LoVo (cell line): ENCODE results near the gene COLGALT1.
"Not testable (repeated sequence)": the region's sequence is repeated elsewhere in the genome, so short reads cannot be mapped to it uniquely, and the experiment has no call there.

Source experiments
- DNase-seq: peaks from one replicate; pipeline ENCODE4 v3.0.0-alpha.2; 2016; ENCODE audit warnings: low spot score

The COLGALT1 gene

GRCh38 chr19:17534767-17535166 is 20.7 kb upstream of the COLGALT1 start:
- DNase-seq = no peak

GRCh38 chr19:17536955-17537354 is 18.5 kb upstream of the COLGALT1 start:
- DNase-seq = no peak

- no peak for DNase-seq
Observed at GRCh38 chr19:17538684-17539237, 16.7 kb upstream of the COLGALT1 start.

GRCh38 chr19:17539238-17540117 is 16.0 kb upstream of the COLGALT1 start:
- peak; percentile 88 for DNase-seq

GRCh38 chr19:17540174-17540573 is 15.3 kb upstream of the COLGALT1 start:
- no peak for DNase-seq

- no peak for DNase-seq
Observed at GRCh38 chr19:17541184-17541759, 14.2 kb upstream of the COLGALT1 start.

GRCh38 chr19:17542042-17542441 is 13.4 kb upstream of the COLGALT1 start:
- DNase-seq = no peak

- no peak for DNase-seq
Observed at GRCh38 chr19:17542793-17543582, 12.5 kb upstream of the COLGALT1 start.

- no peak for DNase-seq
Observed at GRCh38 chr19:17543986-17544385, 11.5 kb upstream of the COLGALT1 start.

GRCh38 chr19:17544418-17544817 is 11.0 kb upstream of the COLGALT1 start:
- no peak for DNase-seq

- no peak for DNase-seq
Observed at GRCh38 chr19:17548145-17548544, 7.3 kb upstream of the COLGALT1 start.

GRCh38 chr19:17549085-17549740 is 6.2 kb upstream of the COLGALT1 start:
- no peak for DNase-seq

- no peak for DNase-seq
Observed at GRCh38 chr19:17550076-17550667, 5.3 kb upstream of the COLGALT1 start.

GRCh38 chr19:17552735-17553134 is 2.7 kb upstream of the COLGALT1 start:
- DNase-seq = not testable (repeated sequence)

GRCh38 chr19:17553256-17553655 is 2.2 kb upstream of the COLGALT1 start:
- no peak for DNase-seq

- DNase-seq = no peak
Observed at GRCh38 chr19:17554968-17555479, 425 bp upstream of the COLGALT1 start.

- peak; percentile 53 for DNase-seq
Observed at GRCh38 chr19:17555929-17556813, 722 bp downstream of the COLGALT1 start.

GRCh38 chr19:17556995-17557394 is 1.5 kb downstream of the COLGALT1 start:
- DNase-seq = no peak

GRCh38 chr19:17557466-17557865 is 2.0 kb downstream of the COLGALT1 start:
- no peak for DNase-seq

- DNase-seq = no peak
Observed at GRCh38 chr19:17560205-17560595, 4.8 kb downstream of the COLGALT1 start.
